H1 (cell line): Measurements from ENCODE around the gene UBAC1. TPM values are rescaled to one million over a fixed set of nuclear protein-coding genes. Genes with fewer than 3 reads are reported as not detected.
A peak's percentile ranks its signal among the peaks of the same experiment; 100 is the strongest.

Source experiments
- CTCF ChIA-PET: fragments of 300-600 bp; sonication (Branson Sonifier 250); formaldehyde crosslinking; loops from one replicate; lab custom pipeline; 2021; ENCODE audit not compliant: partially characterized antibody; lab: Charles Lee
- POLR2A ChIA-PET: fragments of 300-600 bp; sonication (Branson Sonifier 250); formaldehyde crosslinking; loops from one replicate; lab custom pipeline; 2021; ENCODE audit warnings: inconsistent platforms; ENCODE audit not compliant: partially characterized antibody; lab: Charles Lee
- DNase-seq, 2 experiments: peaks; one replicate each; pipeline versions ENCODE4 v3.0.0 to v3.0.0-alpha.2; 2010 to 2022; ENCODE audit warnings: low spot score in 2 of 2, low read depth in 1 of 2, mixed read lengths in 1 of 2
- FAIRE-seq: peaks from 2 replicates; lab custom pipeline; 2011; peaks lifted over from hg19 to GRCh38; lab: Jason Lieb, UNC
- H2AFZ ChIP-seq: 2 replicates; pipeline ENCODE4 v1.8.1; 2012; ENCODE audit warnings: low read length, inconsistent platforms
- H2AK5ac ChIP-seq: 2 replicates; pipeline ENCODE4 v1.6.1; 2013; ENCODE audit warnings: low read depth, low read length
- H2BK120ac ChIP-seq: replicated peaks from 2 replicates; pipeline ENCODE3; 2013; ENCODE audit warnings: low read depth, low read length, inconsistent platforms
- H2BK12ac ChIP-seq: 2 replicates; pipeline ENCODE4 v1.6.1; 2013; ENCODE audit warnings: low read depth, low read length
- H2BK15ac ChIP-seq: 2 replicates; pipeline ENCODE4 v1.6.1; 2013; ENCODE audit warnings: low read length
- H2BK20ac ChIP-seq: 2 replicates; pipeline ENCODE4 v1.6.1; 2013; ENCODE audit warnings: low read length
- H2BK5ac ChIP-seq: 2 replicates; pipeline ENCODE4 v1.6.1; 2013; ENCODE audit warnings: low read depth, low read length
- H3K14ac ChIP-seq: 2 replicates; pipeline ENCODE4 v1.6.1; 2013; ENCODE audit warnings: inconsistent platforms; ENCODE audit not compliant: insufficient read length
- H3K18ac ChIP-seq: 2 replicates; pipeline ENCODE4 v1.6.1; 2013; ENCODE audit warnings: low read length; ENCODE audit errors: extremely low read depth
- H3K23ac ChIP-seq: 2 replicates; pipeline ENCODE4 v1.6.1; 2013; ENCODE audit warnings: inconsistent platforms; ENCODE audit not compliant: insufficient read length
- H3K23me2 ChIP-seq: 2 replicates; pipeline ENCODE4 v1.6.1; 2013; ENCODE audit warnings: low read depth, low read length
- H3K27ac ChIP-seq: 2 replicates; pipeline ENCODE4 v1.6.1; 2011; ENCODE audit warnings: low read depth, low read length, inconsistent platforms
- H3K27me3 ChIP-seq, 4 experiments: replicated peaks in 1 of 4; 1 replicate in 1 of 4; 2 replicates in 3 of 4; pipeline versions ENCODE4 v1.6.1 to v1.8.1; 2011 to 2013; ENCODE audit warnings: low read length in 3 of 4, mild to moderate bottlenecking in 3 of 4, inconsistent platforms in 2 of 4, mixed read lengths in 2 of 4, moderate library complexity in 1 of 4; ENCODE audit not compliant: control insufficient read depth in 3 of 4, insufficient read depth in 3 of 4; ENCODE audit errors: extremely low read depth in 1 of 4
- H3K36me3 ChIP-seq, 4 experiments: 2 replicates each; pipeline versions ENCODE4 v1.6.1 to v1.8.1; 2011 to 2013; ENCODE audit warnings: mild to moderate bottlenecking in 4 of 4, low read length in 3 of 4, moderate library complexity in 2 of 4, control low read depth in 1 of 4, inconsistent platforms in 1 of 4; ENCODE audit not compliant: insufficient read depth in 4 of 4, control insufficient read depth in 2 of 4
- H3K4ac ChIP-seq: replicated peaks from 2 replicates; pipeline ENCODE3; 2013; ENCODE audit warnings: low read length, low read depth, mixed read lengths, inconsistent platforms; ENCODE audit not compliant: insufficient read length
- H3K4me1 ChIP-seq, 4 experiments: replicated peaks in 1 of 4; 1 replicate in 1 of 4; 2 replicates in 3 of 4; pipeline versions ENCODE4 v1.6.1 to v1.8.1; 2011 to 2013; ENCODE audit warnings: low read length in 3 of 4, inconsistent platforms in 2 of 4, mixed read lengths in 1 of 4; ENCODE audit not compliant: insufficient read depth in 4 of 4, control insufficient read depth in 3 of 4
- H3K4me2 ChIP-seq, 2 experiments: 2 replicates each; pipeline versions ENCODE4 v1.6.1 to v1.8.1; 2011 to 2013; ENCODE audit warnings: low read depth in 2 of 2, low read length in 2 of 2, control low read depth in 1 of 2, inconsistent platforms in 1 of 2, mild to moderate bottlenecking in 1 of 2; ENCODE audit not compliant: insufficient read depth in 1 of 2
- H3K4me3 ChIP-seq, 4 experiments: fragments of 200-600, 300-600 bp in 1 of 4; sonication (generic), shearing (Covaris generic), sonication (Bioruptor Twin) in 1 of 4; 2 replicates each; pipeline versions ENCODE4 v1.5.1 to v1.8.1; 2011 to 2016; ENCODE audit warnings: low read length in 4 of 4, low read depth in 3 of 4, control low read depth in 2 of 4, inconsistent platforms in 2 of 4, mild to moderate bottlenecking in 2 of 4, mixed read lengths in 1 of 4, moderate library complexity in 1 of 4; ENCODE audit not compliant: insufficient read depth in 2 of 4; ENCODE audit errors: extremely low read depth in 1 of 4
- H3K56ac ChIP-seq: replicated peaks from 2 replicates; pipeline ENCODE3; 2013; ENCODE audit warnings: low read depth, mild to moderate bottlenecking, mixed read lengths, low read length, inconsistent platforms; ENCODE audit not compliant: insufficient read length
- H3K79me1 ChIP-seq: 2 replicates; pipeline ENCODE4 v1.6.1; 2013; ENCODE audit warnings: low read depth, low read length, control low read depth
- H3K79me2 ChIP-seq, 2 experiments: 2 replicates each; pipeline versions ENCODE4 v1.6.1 to v1.8.1; 2012 to 2013; ENCODE audit warnings: low read length in 2 of 2, mild to moderate bottlenecking in 2 of 2, inconsistent platforms in 1 of 2; ENCODE audit not compliant: insufficient read depth in 2 of 2, control insufficient read depth in 1 of 2
- H3K9ac ChIP-seq, 4 experiments: replicated peaks in 1 of 4; 1 replicate in 1 of 4; 2 replicates in 3 of 4; pipeline versions ENCODE4 v1.6.1 to v1.8.1; 2011 to 2013; ENCODE audit warnings: low read depth in 3 of 4, low read length in 3 of 4, control low read depth in 2 of 4, mild to moderate bottlenecking in 2 of 4, moderate library complexity in 2 of 4, inconsistent platforms in 1 of 4; ENCODE audit errors: extremely low read depth in 1 of 4
- H3K9me3 ChIP-seq, 2 experiments: 2 replicates each; pipeline versions ENCODE4 v1.6.1 to v1.8.1; 2012 to 2013; ENCODE audit warnings: mild to moderate bottlenecking in 2 of 2, moderate library complexity in 2 of 2, control low read depth in 1 of 2, inconsistent platforms in 1 of 2, low read depth in 1 of 2, low read length in 1 of 2, mixed read lengths in 1 of 2; ENCODE audit not compliant: insufficient read depth in 2 of 2
- H4K20me1 ChIP-seq, 2 experiments: replicated peaks in 1 of 2; 2 replicates each; pipeline versions ENCODE3 to v1.8.1; 2011 to 2013; ENCODE audit warnings: inconsistent platforms in 2 of 2, low read length in 2 of 2, mild to moderate bottlenecking in 1 of 2; ENCODE audit not compliant: insufficient read depth in 2 of 2, control insufficient read depth in 1 of 2
- H4K5ac ChIP-seq: 2 replicates; pipeline ENCODE4 v1.6.1; 2013; ENCODE audit warnings: low read length, low read depth, mixed read lengths, inconsistent platforms; ENCODE audit not compliant: insufficient read length
- H4K8ac ChIP-seq: 2 replicates; pipeline ENCODE4 v1.8.0; 2013; ENCODE audit warnings: mild to moderate bottlenecking, moderate library complexity, low read length, inconsistent platforms; ENCODE audit not compliant: insufficient read depth; ENCODE audit errors: extremely low read depth
- H4K91ac ChIP-seq: replicated peaks from 2 replicates; pipeline ENCODE3; 2013; ENCODE audit warnings: low read length, mixed read lengths, inconsistent platforms; ENCODE audit not compliant: insufficient read length
- CEBPB ChIP-seq: IDR thresholded peaks from 2 replicates; pipeline ENCODE4 v1.6.1; 2012; ENCODE audit warnings: low read depth, low read length
- EP300 ChIP-seq, 2 experiments: IDR thresholded peaks; 1 replicate in 1 of 2; 2 replicates in 1 of 2; pipeline ENCODE4 v1.6.1; 2011 to 2012; ENCODE audit warnings: low read depth in 2 of 2, low read length in 2 of 2, mild to moderate bottlenecking in 2 of 2, borderline replicate concordance in 1 of 2, inconsistent platforms in 1 of 2, moderate library complexity in 1 of 2
- EZH2 ChIP-seq: fragments of 200-600 bp; sonication (generic); IDR thresholded peaks from 2 replicates; pipeline ENCODE4 v1.7.1; 2012; ENCODE audit warnings: low read depth, mild to moderate bottlenecking, moderate library complexity, low read length, inconsistent platforms; ENCODE audit not compliant: severe bottlenecking
- NRF1 ChIP-seq: IDR thresholded peaks from 2 replicates; pipeline ENCODE4 v1.6.1; 2011; ENCODE audit warnings: mild to moderate bottlenecking, low read depth, low read length, improper control_type of control experiment
- PHF8 ChIP-seq: fragments of 200-600 bp; sonication (generic); conservative IDR thresholded peaks from 2 replicates; pipeline ENCODE4 v1.7.1; 2012; ENCODE audit warnings: low read depth, mild to moderate bottlenecking, inconsistent platforms, low read length, moderate library complexity
- POLR2AphosphoS5 ChIP-seq: IDR thresholded peaks from 2 replicates; pipeline ENCODE4 v1.6.1; 2011; ENCODE audit warnings: low read depth, low read length
- RFX5 ChIP-seq: IDR thresholded peaks from 2 replicates; pipeline ENCODE4 v1.6.1; 2011; ENCODE audit warnings: low read depth, low read length, improper control_type of control experiment, borderline replicate concordance
- SUZ12 ChIP-seq: fragments of 200-600 bp; sonication (generic); IDR thresholded peaks from 2 replicates; pipeline ENCODE4 v1.6.1; 2012; ENCODE audit warnings: mild to moderate bottlenecking, inconsistent platforms, low read length, moderate library complexity, mixed read lengths
- TCF12 ChIP-seq: IDR thresholded peaks from 2 replicates; pipeline ENCODE4 v1.6.1; 2011; ENCODE audit warnings: low read depth, mild to moderate bottlenecking, low read length
- whole genome bisulfite sequencing, 2 experiments: shearing (Covaris generic) in 1 of 2; methylation state at CpG; one replicate each; pipeline versions ENCODE4 v1.1.6 to v1.1.7; 2013 to 2015; ENCODE audit warnings: low lambda C conversion rate in 2 of 2, mixed read lengths in 2 of 2, inconsistent platforms in 1 of 2, low coverage in 1 of 2, missing lambda C conversion rate in 1 of 2; ENCODE audit not compliant: insufficient replicate concordance in 2 of 2, insufficient coverage in 1 of 2, insufficient read length in 1 of 2; ENCODE audit errors: extremely low coverage in 1 of 2, missing lambda C conversion rate in 1 of 2; 5-methylcytosine and 5-hydroxymethylcytosine counted together
- polyA plus RNA-seq, 7 experiments: library from polyadenylated mRNA; depleted of rRNA in 3 of 7; stranded (reverse) in 5 of 7; unstranded in 2 of 7; fragments of >200 nt in 5 of 7; fragments of 200-250 nt in 2 of 7; gene quantifications; 1 replicate in 5 of 7; 2 replicates in 1 of 7; 4 replicates in 1 of 7; pipeline versions ENCODE4 v1.2.1 to v1.2.3, GENCODE V29; 2011 to 2013; ENCODE audit warnings: missing spikeins in 2 of 7, mixed read lengths in 2 of 7
- total RNA-seq: library from RNA; stranded (reverse); fragmentation: NEBNext Ultra II Directional; extraction: Animal tissue kit (Norgen Biotek cat#: 25700); gene quantifications from 2 replicates; pipeline ENCODE4 v1.2.1, GENCODE V29; 2021

UBAC1 gene
- total and polyA plus RNA-seq, 2 of the 8 experiments (the other 6 are each of a cell fraction or from before 2014, with no cell fraction given): 59.3 to 85.2 TPM

GRCh38 chr9:135994501-135995192 lies 33.5 kb upstream of the UBAC1 start:
- H2AFZ ChIP-seq: no peak overlapping the region
- ChIA-PET CTCF (interaction anchor here (0.5 to 2.3 kb wide), 6 partner anchors 9 to 330 kb away, joined by 3 to 9 read pairs (median 4); no protein-coding TSS in a partner anchor), POLR2A (interaction anchor here (1.0 to 2.6 kb wide), 3 partner anchors 8 to 128 kb away, joined by 3 to 11 read pairs (median 9); no protein-coding TSS in a partner anchor)
- peak overlapping the region; percentile 97; the same call in 1 of the 2 replicates for H2BK12ac ChIP-seq
- H3K79me1 ChIP-seq: no peaks in the 10 kb centered on the region
- no peak overlapping the region for H2BK120ac ChIP-seq
- H3K79me2 ChIP-seq: no peaks in the 10 kb centered on the region
- no peak overlapping the region for H2BK20ac ChIP-seq
- no peaks in the 10 kb centered on the region for H4K20me1 ChIP-seq
- no peak overlapping the region for H3K4me3 ChIP-seq
- FAIRE-seq: no peak
- no peak overlapping the region for H3K56ac ChIP-seq
- 0 out of 2 replicates have a peak overlapping the region, but pooled peaks have one; percentile 81 for H2BK15ac ChIP-seq
- WGBS, 2 experiments: 95% methylated on average over 20 of the region's 20 CpGs; no CpG with 5 or more reads in 1 of the 2 experiments
- H3K9ac ChIP-seq: no peak overlapping the region; a peak in 1 of 7 replicates
- H4K91ac ChIP-seq: peak overlapping the region; percentile 86
- H3K14ac ChIP-seq: no peak overlapping the region
- peak overlapping the region; percentile 52; the same call in 1 of the 2 replicates for H2BK5ac ChIP-seq
- H4K5ac ChIP-seq: no peak overlapping the region
- peaks cover 9 to 34% (median 27%) of the 10 kb centered on the region in 4 experiments for H3K4me1 ChIP-seq
- no peaks in the 10 kb centered on the region for H3K27me3 ChIP-seq
- no peak overlapping the region for H4K8ac ChIP-seq
- no peaks in the 10 kb centered on the region for H3K36me3 ChIP-seq
- H3K18ac ChIP-seq: peak overlapping the region; percentile 48
- H3K4ac ChIP-seq: no peak overlapping the region
- H3K9me3 ChIP-seq: no peaks in the 10 kb centered on the region
- H3K23ac ChIP-seq: no peak overlapping the region
- H3K23me2 ChIP-seq: no peaks in the 10 kb centered on the region; the same call in 1 of the 2 replicates
- TF ChIP-seq POLR2AphosphoS5: no peak
- no peak for TF ChIP-seq RFX5
- TF ChIP-seq PHF8: no peak
- TF ChIP-seq EZH2: no peak
- TF ChIP-seq CEBPB: no peak
- TF ChIP-seq TCF12: no peak
- no peak for TF ChIP-seq EP300 (IDR thresholded peaks at IDR 0.05; ENCODE audit: borderline replicate concordance in 1 of 2, low read depth in 2 of 2, low read length in 2 of 2)
- no peak for TF ChIP-seq NRF1
- TF ChIP-seq SUZ12: no peak
- H3K4me2 ChIP-seq: no peak overlapping the region
- no peak for DNase-seq
- H3K27ac ChIP-seq: no peak overlapping the region
- H2AK5ac ChIP-seq: peak overlapping the region; percentile 14; the same call in 1 of the 2 replicates
